IMR-90 (cell line): ENCODE results near the gene ANKH.

Experiments
- MAFK ChIP-seq: IDR thresholded peaks from 2 replicates; pipeline ENCODE4 v1.6.1; 2012; ENCODE audit warnings: low read depth, low read length, improper control_type of control experiment
- MXI1 ChIP-seq: IDR thresholded peaks from 2 replicates; pipeline ENCODE4 v1.6.1; 2012; ENCODE audit warnings: low read depth, mild to moderate bottlenecking, low read length, moderate library complexity, borderline replicate concordance
- POLR2A ChIP-seq: IDR thresholded peaks from 2 replicates; pipeline ENCODE4 v1.6.1; 2012; ENCODE audit warnings: mild to moderate bottlenecking, low read depth, low read length
- TF ChIP-seq, protein P1 (sequence below): conservative IDR thresholded peaks from 2 replicates; pipeline ENCODE4 v1.5.1; 2012; ENCODE audit warnings: mild to moderate bottlenecking, low read depth, low read length, improper control_type of control experiment

DNA sequence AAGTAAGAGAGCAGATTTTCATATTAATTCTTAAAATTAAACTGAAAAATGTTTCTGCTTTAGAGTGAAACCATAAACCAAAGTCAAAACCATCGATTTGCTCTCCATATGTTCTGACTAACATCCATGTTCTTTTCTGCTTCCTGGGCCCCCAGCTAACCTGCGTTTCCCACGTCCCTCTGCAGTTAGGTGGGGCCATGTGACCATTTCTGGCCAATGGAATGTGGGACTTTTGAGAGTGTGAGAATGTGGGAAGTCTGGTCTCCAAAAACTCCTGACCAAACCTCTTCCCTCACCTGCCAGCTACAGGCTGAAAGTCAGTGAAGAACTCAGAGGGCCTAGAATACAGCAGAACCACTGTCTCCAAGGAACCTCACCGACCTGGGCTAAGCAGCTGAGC lies 44.9 kb downstream of the ANKH start:
- TF ChIP-seq, protein P1, sequence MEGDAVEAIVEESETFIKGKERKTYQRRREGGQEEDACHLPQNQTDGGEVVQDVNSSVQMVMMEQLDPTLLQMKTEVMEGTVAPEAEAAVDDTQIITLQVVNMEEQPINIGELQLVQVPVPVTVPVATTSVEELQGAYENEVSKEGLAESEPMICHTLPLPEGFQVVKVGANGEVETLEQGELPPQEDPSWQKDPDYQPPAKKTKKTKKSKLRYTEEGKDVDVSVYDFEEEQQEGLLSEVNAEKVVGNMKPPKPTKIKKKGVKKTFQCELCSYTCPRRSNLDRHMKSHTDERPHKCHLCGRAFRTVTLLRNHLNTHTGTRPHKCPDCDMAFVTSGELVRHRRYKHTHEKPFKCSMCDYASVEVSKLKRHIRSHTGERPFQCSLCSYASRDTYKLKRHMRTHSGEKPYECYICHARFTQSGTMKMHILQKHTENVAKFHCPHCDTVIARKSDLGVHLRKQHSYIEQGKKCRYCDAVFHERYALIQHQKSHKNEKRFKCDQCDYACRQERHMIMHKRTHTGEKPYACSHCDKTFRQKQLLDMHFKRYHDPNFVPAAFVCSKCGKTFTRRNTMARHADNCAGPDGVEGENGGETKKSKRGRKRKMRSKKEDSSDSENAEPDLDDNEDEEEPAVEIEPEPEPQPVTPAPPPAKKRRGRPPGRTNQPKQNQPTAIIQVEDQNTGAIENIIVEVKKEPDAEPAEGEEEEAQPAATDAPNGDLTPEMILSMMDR = no peak
- TF ChIP-seq POLR2A (no peak), MXI1 (no peak), MAFK (no peak)
